SK-N-SH (cell line): Measurements from ENCODE around the gene SIX5. TPM values are rescaled to one million over a fixed set of nuclear protein-coding genes. Genes with fewer than 3 reads are reported as not detected.

Source experiments
- CTCF ChIA-PET: fragments of 300-600, 350-600 bp; formaldehyde crosslinking; extraction: SDS; loops from one replicate; lab custom pipeline; 2021; lab: Yijun Ruan, JAX
- POLR2A ChIA-PET: fragments of 350-600 bp; sonication (Branson Sonifier 250); formaldehyde crosslinking; extraction: SDS; loops from one replicate; lab custom pipeline; 2020; ENCODE audit warnings: antibody characterized with exemption, inconsistent platforms; lab: Yijun Ruan, JAX
- DNase-seq: peaks from one replicate; pipeline ENCODE4 v3.0.0; 2012
- H2AFZ ChIP-seq: fragments of 200-600 bp; sonication (generic); 2 replicates; pipeline ENCODE4 v1.8.1; 2016; ENCODE audit warnings: antibody characterized with exemption, mild to moderate bottlenecking, low read depth
- H3F3A ChIP-seq: fragments of 200-600 bp; sonication (generic); replicated peaks from 2 replicates; pipeline ENCODE3; 2016; ENCODE audit warnings: antibody characterized with exemption, mild to moderate bottlenecking; ENCODE audit not compliant: insufficient read depth
- H3K27ac ChIP-seq, 2 experiments: fragments of 200-500 bp in 1 of 2; fragments of 200-600 bp in 1 of 2; sonication (Bioruptor generic) in 1 of 2; sonication (generic), shearing (Covaris generic) in 1 of 2; 2 replicates each; pipeline versions ENCODE4 v1.5.1 to v1.6.1; 2014 to 2016; ENCODE audit warnings: low read depth in 2 of 2, inconsistent platforms in 1 of 2, low read length in 1 of 2, mild to moderate bottlenecking in 1 of 2, mixed read lengths in 1 of 2
- H3K27me3 ChIP-seq: fragments of 200-600 bp; sonication (generic), shearing (Covaris generic); 2 replicates; pipeline ENCODE4 v1.6.1; 2016; ENCODE audit warnings: mixed run types; ENCODE audit not compliant: insufficient read depth
- H3K36me3 ChIP-seq, 2 experiments: fragments of 200-500 bp in 1 of 2; fragments of 200-600 bp in 1 of 2; sonication (Bioruptor generic) in 1 of 2; sonication (generic) in 1 of 2; replicated peaks in 1 of 2; 2 replicates each; pipeline versions ENCODE3 to v1.5.1; 2014 to 2016; ENCODE audit warnings: low read length in 1 of 2, mild to moderate bottlenecking in 1 of 2; ENCODE audit not compliant: insufficient read depth in 2 of 2, control insufficient read depth in 1 of 2
- H3K4me1 ChIP-seq, 2 experiments: fragments of 200-500 bp in 1 of 2; fragments of 200-600 bp in 1 of 2; sonication (Bioruptor generic) in 1 of 2; sonication (generic), shearing (Covaris generic) in 1 of 2; 2 replicates each; pipeline versions ENCODE4 v1.5.1 to v1.6.1; 2014 to 2016; ENCODE audit warnings: low read depth in 1 of 2, low read length in 1 of 2, mixed run types in 1 of 2; ENCODE audit not compliant: insufficient read depth in 2 of 2, control insufficient read depth in 1 of 2
- H3K4me2 ChIP-seq: fragments of 200-600 bp; sonication (generic), shearing (Covaris generic); 2 replicates; pipeline ENCODE4 v1.6.1; 2017; ENCODE audit warnings: mixed run types
- H3K4me3 ChIP-seq, 2 experiments: fragments of 200-500 bp in 1 of 2; fragments of 200-600 bp in 1 of 2; sonication (Bioruptor generic) in 1 of 2; sonication (generic), shearing (Covaris generic) in 1 of 2; 2 replicates each; pipeline versions ENCODE4 v1.5.1 to v1.8.1; 2014 to 2016; ENCODE audit warnings: low read depth in 2 of 2, inconsistent platforms in 1 of 2, low read length in 1 of 2, mild to moderate bottlenecking in 1 of 2, mixed read lengths in 1 of 2, moderate library complexity in 1 of 2
- H3K79me2 ChIP-seq: fragments of 200-600 bp; sonication (generic); 2 replicates; pipeline ENCODE4 v1.8.1; 2017; ENCODE audit warnings: mild to moderate bottlenecking; ENCODE audit not compliant: insufficient read depth
- H3K9ac ChIP-seq: fragments of 200-600 bp; sonication (generic); 2 replicates; pipeline ENCODE4 v1.6.1; 2017; ENCODE audit warnings: mixed run types
- H3K9me2 ChIP-seq: fragments of 200-600 bp; sonication (generic); 2 replicates; pipeline ENCODE4 v1.6.1; 2017; ENCODE audit warnings: mixed run types
- H3K9me3 ChIP-seq: fragments of 200-600 bp; sonication (generic); 2 replicates; pipeline ENCODE4 v1.6.1; 2017; ENCODE audit warnings: mixed run types, mild to moderate bottlenecking, moderate library complexity
- H4K20me1 ChIP-seq: fragments of 200-600 bp; sonication (generic); 2 replicates; pipeline ENCODE4 v1.6.1; 2017; ENCODE audit warnings: mild to moderate bottlenecking, mixed run types; ENCODE audit not compliant: insufficient read depth
- CTCF ChIP-seq: fragments of 200-600 bp; sonication (generic); IDR thresholded peaks from 2 replicates; pipeline ENCODE4 v1.6.1; 2017; ENCODE audit warnings: antibody characterized with exemption, mild to moderate bottlenecking, moderate library complexity
- ELF1 ChIP-seq: IDR thresholded peaks from 2 replicates; pipeline ENCODE4 v1.4.0; 2012
- FOSL2 ChIP-seq: IDR thresholded peaks from 2 replicates; pipeline ENCODE4 v1.4.0; 2012; ENCODE audit warnings: low read depth, mild to moderate bottlenecking, moderate library complexity, borderline replicate concordance
- GABPA ChIP-seq: IDR thresholded peaks from 2 replicates; pipeline ENCODE4 v1.4.0; 2012; ENCODE audit warnings: low read depth, mild to moderate bottlenecking
- MEF2A ChIP-seq: IDR thresholded peaks from 2 replicates; pipeline ENCODE4 v1.4.0; 2012; ENCODE audit warnings: low read depth, borderline replicate concordance
- NFIC ChIP-seq: IDR thresholded peaks from 2 replicates; pipeline ENCODE4 v1.4.0; 2012; ENCODE audit warnings: borderline replicate concordance
- RAD21 ChIP-seq: IDR thresholded peaks from 2 replicates; pipeline ENCODE4 v1.6.1; 2012; ENCODE audit warnings: mild to moderate bottlenecking, low read length
- REST ChIP-seq: IDR thresholded peaks from 2 replicates; pipeline ENCODE4 v1.6.1; 2012; ENCODE audit warnings: mild to moderate bottlenecking, low read depth, low read length, moderate library complexity
- SIN3A ChIP-seq: IDR thresholded peaks from 2 replicates; pipeline ENCODE4 v1.6.1; 2012; ENCODE audit warnings: low read depth, mild to moderate bottlenecking, low read length, moderate library complexity, borderline replicate concordance
- TAF1 ChIP-seq: IDR thresholded peaks from 2 replicates; pipeline ENCODE4 v1.6.1; 2012; ENCODE audit warnings: low read depth, mild to moderate bottlenecking, low read length, moderate library complexity, borderline replicate concordance
- TEAD4 ChIP-seq: IDR thresholded peaks from 2 replicates; pipeline ENCODE4 v1.4.0; 2012; ENCODE audit warnings: mild to moderate bottlenecking, borderline replicate concordance; ENCODE audit not compliant: insufficient read depth
- USF2 ChIP-seq: fragments of 150-350 bp; IDR thresholded peaks from 2 replicates; pipeline ENCODE4 v1.6.1; 2017; ENCODE audit warnings: antibody characterized with exemption, low read length, low read depth, borderline replicate concordance
- WGBS: methylation state at CpG from one replicate; pipeline ENCODE4 v1.1.6; 2017; ENCODE audit warnings: low lambda C conversion rate; 5-methylcytosine and 5-hydroxymethylcytosine counted together
- polyA plus RNA-seq, 3 experiments: library from polyadenylated mRNA; depleted of rRNA; stranded (reverse); fragments of >200 nt; gene quantifications; 2 replicates each; pipeline ENCODE4 v1.2.3, GENCODE V29; 2012

Gene SIX5
- polyA plus RNA-seq, 1 of the 3 experiments (the other 2 are of a cell fraction) = 8.4 TPM

GRCh38 chr19:45812297-45812696 is 43.2 kb upstream of the SIX5 start:
- Histone ChIP-seq H3F3A (peaks cover 4% of the 10 kb centered on the region), H3K9ac (no peak overlapping the region), H3K4me1 (peaks cover under 1 to 10% of the 10 kb centered on the region in 2 experiments; a peak in 3 of 4 replicates), H3K36me3 (peaks cover 2 to 6% of the 10 kb centered on the region in 2 experiments), H3K79me2 (no peaks in the 10 kb centered on the region), H3K9me3 (no peaks in the 10 kb centered on the region), H3K27me3 (no peaks in the 10 kb centered on the region), H2AFZ (no peak overlapping the region), H3K4me2 (no peak overlapping the region), H3K4me3 (no peak overlapping the region), H3K9me2 (no peaks in the 10 kb centered on the region), H3K27ac (no peak overlapping the region), H4K20me1 (no peaks in the 10 kb centered on the region)
- WGBS = 87% methylated on average over 6 of the region's 6 CpGs
- DNase-seq = no peak
- TF ChIP-seq ELF1 (no peak), GABPA (no peak), REST (no peak)
- ChIA-PET CTCF (interaction anchor here (1.1 to 10.4 kb wide), 5 partner anchors 12 to 119 kb away, joined by 3 to 137 read pairs (median 37); partner anchors contain the start of gene IRF2BP1), POLR2A (interaction anchor here (1.4 kb wide), 1 partner anchor 51 kb away, joined by 4 read pairs; the partner anchor contains the start of gene SYMPK)

- no peaks in the 10 kb centered on the region for H3K9me3 ChIP-seq
- peaks cover 0 to 10% of the 10 kb centered on the region in 2 experiments; a peak in 3 of 4 replicates for H3K4me1 ChIP-seq
- ChIA-PET POLR2A (interaction anchor here (0.6 kb wide), 1 partner anchor 40 kb away, joined by 4 read pairs; no protein-coding TSS in a partner anchor), CTCF (interaction anchor here (1.3 to 2.9 kb wide), 3 partner anchors 11 to 73 kb away, joined by 4 to 14 read pairs (median 4); no protein-coding TSS in a partner anchor)
- peak overlapping the region; percentile 72 for H3K4me2 ChIP-seq
- peak overlapping the region; percentile 60; the same call in 1 of the 2 replicates for H2AFZ ChIP-seq
- no peaks in the 10 kb centered on the region for H4K20me1 ChIP-seq
- H3K36me3 ChIP-seq = peaks cover 2 to 6% of the 10 kb centered on the region in 2 experiments
- peaks cover 3% of the 10 kb centered on the region for H3F3A ChIP-seq
- H3K9ac ChIP-seq = peak overlapping the region; percentile 36; the same call in 1 of the 2 replicates
- no peak for DNase-seq
- no peaks in the 10 kb centered on the region for H3K79me2 ChIP-seq
- peak overlapping the region in 1 of 2 experiments; percentile 4; a peak in 1 of 4 replicates for H3K4me3 ChIP-seq
- H3K27ac ChIP-seq = peak overlapping the region in 1 of 2 experiments; percentile 67; a peak in 2 of 4 replicates
- no peaks in the 10 kb centered on the region for H3K9me2 ChIP-seq
- no peaks in the 10 kb centered on the region for H3K27me3 ChIP-seq
- 46% methylated on average over 7 of the region's 7 CpGs for WGBS
- TF ChIP-seq TAF1 = no peak
- TF ChIP-seq RAD21 = no peak
- TF ChIP-seq USF2 = no peak
- no peak for TF ChIP-seq NFIC
- TF ChIP-seq FOSL2 = peak; percentile 73; the same call in 1 of the 2 replicates
- no peak for TF ChIP-seq SIN3A
- no peak for TF ChIP-seq ELF1
- TF ChIP-seq REST = no peak
- no peak for TF ChIP-seq TEAD4
- TF ChIP-seq MEF2A = peak; percentile 46; the same call in 1 of the 2 replicates
- no peak for TF ChIP-seq CTCF
These were observed 40.6 kb upstream of the SIX5 start for GRCh38 chr19:45809643-45810159.
